Non-pigmented ciliary epithelial cell (primary cell): ENCODE data around the gene BHLHE41.

ENCODE experiments used
- DNase-seq: peaks from one replicate; pipeline ENCODE4 v3.0.0-alpha.2; 2010; ENCODE audit warnings: low read depth

The BHLHE41 gene

GRCh38 chr12:26134540-26134939 lies 9.7 kb upstream of the BHLHE41 start:
- DNase-seq: no peak

GRCh38 chr12:26133521-26133920 lies 8.7 kb upstream of the BHLHE41 start:
- no peak for DNase-seq

- DNase-seq: no peak
These were observed 8.0 kb upstream of the BHLHE41 start for GRCh38 chr12:26132866-26133265.

GRCh38 chr12:26131936-26132335 lies 7.1 kb upstream of the BHLHE41 start:
- no peak for DNase-seq

- no peak for DNase-seq
These were observed 5.9 kb upstream of the BHLHE41 start for GRCh38 chr12:26130728-26131127.

GRCh38 chr12:26128168-26128567 lies 3.3 kb upstream of the BHLHE41 start:
- no peak for DNase-seq

- no peak for DNase-seq
These were observed 2.6 kb upstream of the BHLHE41 start for GRCh38 chr12:26127404-26127803.

- no peak for DNase-seq
These were observed 1.8 kb upstream of the BHLHE41 start for GRCh38 chr12:26126340-26127284.

- no peak for DNase-seq
These were observed 833 bp upstream of the BHLHE41 start for GRCh38 chr12:26125400-26126339.

GRCh38 chr12:26123482-26123980 lies 1.3 kb downstream of the BHLHE41 start:
- DNase-seq: no peak

GRCh38 chr12:26122681-26123481 lies 2.0 kb downstream of the BHLHE41 start:
- DNase-seq: peak; percentile 55

GRCh38 chr12:26122061-26122680 lies 2.7 kb downstream of the BHLHE41 start:
- no peak for DNase-seq

GRCh38 chr12:26121323-26122060 lies 3.3 kb downstream of the BHLHE41 start:
- no peak for DNase-seq

GRCh38 chr12:26120561-26121274 lies 4.1 kb downstream of the BHLHE41 start:
- DNase-seq: no peak

- DNase-seq: no peak
These were observed 5.3 kb downstream of the BHLHE41 start for GRCh38 chr12:26119391-26119989.

- DNase-seq: no peak
These were observed 6.5 kb downstream of the BHLHE41 start for GRCh38 chr12:26118308-26118707.

GRCh38 chr12:26116829-26117715 lies 7.8 kb downstream of the BHLHE41 start:
- no peak for DNase-seq

- DNase-seq: no peak
These were observed 10.0 kb downstream of the BHLHE41 start for GRCh38 chr12:26114720-26115401.
